Colonic mucosa (tissue), 4 donors: ENCODE data around the gene CARD19. TPM values are rescaled to one million over a fixed set of nuclear protein-coding genes. Genes with fewer than 3 reads are reported as not detected.

ENCODE experiments used
- DNase-seq: peaks from one replicate; pipeline ENCODE4 v3.0.0-alpha.2; 2020
- H3K27ac ChIP-seq: fragments of 200-600 bp; one replicate; pipeline ENCODE4 v1.8.0; 2021
- H3K27me3 ChIP-seq: fragments of 200-600 bp; one replicate; pipeline ENCODE4 v1.8.0; 2021
- H3K36me3 ChIP-seq: fragments of 200-600 bp; one replicate; pipeline ENCODE4 v1.8.0; 2021
- H3K4me1 ChIP-seq: fragments of 200-600 bp; one replicate; pipeline ENCODE4 v1.8.0; 2021; ENCODE audit warnings: mild to moderate bottlenecking
- H3K4me3 ChIP-seq: fragments of 200-600 bp; one replicate; pipeline ENCODE4 v1.8.0; 2021
- H3K9ac ChIP-seq, 2 donors: one replicate each; pipeline ENCODE4 v1.7.0; 2013; ENCODE audit warnings: control low read depth in 2 of 2, low read depth in 2 of 2, low read length in 2 of 2
- H3K9me3 ChIP-seq: fragments of 200-600 bp; one replicate; pipeline ENCODE4 v1.8.0; 2021
- CTCF ChIP-seq: fragments of 200-600 bp; IDR thresholded peaks from one replicate; pipeline ENCODE4 v1.8.0; 2022; ENCODE audit warnings: antibody characterized with exemption, mild to moderate bottlenecking
- intact Hi-C: fragments of 100-400 bp; cut with DNase I; formaldehyde crosslinking; loops from one replicate; pipeline ENCODE4 v1.14.1; 2022
- total RNA-seq, 2 donors: library from RNA; stranded (reverse); fragmentation: NEBNext Ultra II Directional in 1 of 2; extraction: Animal tissue kit (Norgen Biotek cat#: 25700) in 1 of 2; gene quantifications; one replicate each; pipeline ENCODE4 v1.2.1, GENCODE V29; 2021
- donor health status: healthy.
- donor health status: DM: no; HTN: no; CAD: no.
- donor health status: DM: no; HTN: no; CAD: no.

CARD19 gene
- total RNA-seq, 2 donors from 2014 or later = 48.6 to 56.3 TPM

DNA sequence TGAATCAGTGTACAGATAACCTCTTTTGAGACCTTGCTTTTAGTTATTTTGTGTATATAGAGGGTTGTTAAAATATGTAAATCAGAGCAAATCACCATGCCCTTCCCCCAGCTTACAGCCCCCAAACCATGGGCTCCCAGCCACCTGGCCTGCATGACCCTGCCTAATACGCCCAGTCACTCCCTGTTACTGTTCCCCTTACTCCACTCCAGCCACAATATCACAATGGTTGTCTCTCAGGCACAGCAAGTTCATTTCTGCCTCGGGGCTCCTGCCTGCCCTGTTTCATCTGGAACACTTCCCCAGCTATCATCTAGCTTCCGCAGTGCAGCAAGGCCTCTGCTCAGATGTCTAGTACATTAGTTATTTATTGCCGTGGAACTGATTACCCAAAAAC lies 5.0 kb upstream of the CARD19 start:
- intact Hi-C loops = no loop called here
- DNase-seq = peak; percentile 15
- H3K9ac ChIP-seq = no peak overlapping the region
- H3K4me1 ChIP-seq = peaks cover 4% of the 10 kb centered on the region
- no peak for TF ChIP-seq CTCF
- H3K9me3 ChIP-seq = no peaks in the 10 kb centered on the region
- no peak overlapping the region for H3K4me3 ChIP-seq
- no peaks in the 10 kb centered on the region for H3K27me3 ChIP-seq
- no peaks in the 10 kb centered on the region for H3K36me3 ChIP-seq
- H3K27ac ChIP-seq = no peak overlapping the region

GRCh38 chr9:93091453-93092081 lies 4.5 kb upstream of the CARD19 start:
- intact Hi-C loops = no loop called here
- no peaks in the 10 kb centered on the region for H3K36me3 ChIP-seq
- no peak overlapping the region for H3K4me3 ChIP-seq
- no peak for TF ChIP-seq CTCF
- DNase-seq = peak; percentile 28
- no peak overlapping the region for H3K9ac ChIP-seq
- H3K9me3 ChIP-seq = no peaks in the 10 kb centered on the region
- H3K27me3 ChIP-seq = no peaks in the 10 kb centered on the region
- H3K4me1 ChIP-seq = peaks cover 4% of the 10 kb centered on the region
- H3K27ac ChIP-seq = no peak overlapping the region

- Histone ChIP-seq H3K4me1 (peaks cover 7% of the 10 kb centered on the region), H3K27ac (no peak overlapping the region), H3K36me3 (no peaks in the 10 kb centered on the region), H3K27me3 (no peaks in the 10 kb centered on the region), H3K9ac (no peak overlapping the region), H3K4me3 (no peak overlapping the region), H3K9me3 (no peaks in the 10 kb centered on the region)
- no peak for TF ChIP-seq CTCF
- intact Hi-C loops = no loop called here
- DNase-seq = peak; percentile 17
Measured at GRCh38 chr9:93092251-93092991, 3.6 kb upstream of the CARD19 start.

GRCh38 chr9:93093127-93093876 lies 2.7 kb upstream of the CARD19 start:
- no peak for TF ChIP-seq CTCF
- H3K27ac ChIP-seq = no peak overlapping the region

GRCh38 chr9:93093877-93094657 lies 1.9 kb upstream of the CARD19 start:
- TF ChIP-seq CTCF = no peak
- H3K4me1 ChIP-seq = peaks cover 12% of the 10 kb centered on the region
- H3K9me3 ChIP-seq = no peaks in the 10 kb centered on the region
- DNase-seq = no peak
- H3K36me3 ChIP-seq = no peaks in the 10 kb centered on the region
- peak overlapping the region; percentile 72 to 94 for H3K9ac ChIP-seq
- intact Hi-C loops = no loop called here
- no peaks in the 10 kb centered on the region for H3K27me3 ChIP-seq
- H3K27ac ChIP-seq = peak overlapping the region; percentile 95
- H3K4me3 ChIP-seq = no peak overlapping the region

More at GRCh38 chr9:93093127-93093876, 2.7 kb upstream of the CARD19 start:
- intact Hi-C loops = no loop called here
- H3K27me3 ChIP-seq = no peaks in the 10 kb centered on the region
- H3K4me3 ChIP-seq = no peak overlapping the region
- peaks cover 12% of the 10 kb centered on the region for H3K4me1 ChIP-seq
- peak; percentile 40 for DNase-seq
- H3K36me3 ChIP-seq = no peaks in the 10 kb centered on the region
- no peaks in the 10 kb centered on the region for H3K9me3 ChIP-seq
- H3K9ac ChIP-seq = peak overlapping the region in 1 of 2 donors; percentile 8
